A549 (cell line): Measurements from ENCODE around the gene ACTG1. TPM values are rescaled to one million over a fixed set of nuclear protein-coding genes. Genes with fewer than 3 reads are reported as not detected.

Source experiments
- ATAC-seq, 2 experiments: fragments of 200-7000 bp in 1 of 2; fragments of >200 bp in 1 of 2; cut with Nextera tagmentation in 1 of 2; cut with Tn5 transposase in 1 of 2; 3 replicates each; pipeline versions ENCODE4 v1.8.0 to v1.9.1; 2018 to 2020; ENCODE audit warnings: mild to moderate bottlenecking in 1 of 2, moderate library complexity in 1 of 2
- CTCF ChIA-PET: fragments of 300-600 bp; sonication (Branson Sonifier 250); formaldehyde crosslinking; extraction: SDS; loops from one replicate; lab custom pipeline; 2021; ENCODE audit warnings: antibody characterized with exemption, inconsistent platforms; lab: Yijun Ruan, JAX
- POLR2A ChIA-PET: fragments of 350-600 bp; formaldehyde crosslinking; extraction: SDS; loops from one replicate; lab custom pipeline; 2021; ENCODE audit warnings: antibody characterized with exemption, inconsistent platforms; lab: Yijun Ruan, JAX
- DNase-seq, 2 experiments: peaks; one replicate each; pipeline versions ENCODE4 v3.0.0 to v3.0.0-alpha.2; 2011 to 2016; ENCODE audit warnings: low read depth in 1 of 2, low spot score in 1 of 2
- FAIRE-seq: peaks from 2 replicates; lab custom pipeline; 2011; peaks lifted over from hg19 to GRCh38; lab: Jason Lieb, UNC
- H3K27ac ChIP-seq, 2 experiments: fragments of >200 bp; sonication (Bioruptor Twin); formaldehyde crosslinking; 3 replicates each; pipeline ENCODE4 v1.5.1; 2016 to 2017
- H3K4me1 ChIP-seq: fragments of >200 bp; sonication (Bioruptor Twin); formaldehyde crosslinking; 3 replicates; pipeline ENCODE4 v1.6.1; 2016
- H3K4me2 ChIP-seq: fragments of >200 bp; sonication (Bioruptor Twin); formaldehyde crosslinking; 3 replicates; pipeline ENCODE4 v1.6.1; 2016
- H3K4me3 ChIP-seq: fragments of >200 bp; sonication (Bioruptor Twin); formaldehyde crosslinking; 3 replicates; pipeline ENCODE4 v1.5.1; 2016
- H3K9me3 ChIP-seq: fragments of >200 bp; sonication (Bioruptor Twin); formaldehyde crosslinking; 3 replicates; pipeline ENCODE4 v1.6.1; 2016
- BHLHE40 ChIP-seq: IDR thresholded peaks from 2 replicates; pipeline ENCODE4 v1.6.1; 2012; ENCODE audit warnings: low read depth, low read length, inconsistent platforms
- CBX8 ChIP-seq: fragments of 200-600 bp; sonication (generic); IDR thresholded peaks from 2 replicates; pipeline ENCODE4 v1.6.1; 2016
- CHD2 ChIP-seq: fragments of 150-350 bp; IDR thresholded peaks from 2 replicates; pipeline ENCODE4 v1.6.1; 2014; ENCODE audit warnings: low read length; ENCODE audit not compliant: partially characterized antibody
- CTCF ChIP-seq: fragments of >200 bp; sonication (Bioruptor Twin); formaldehyde crosslinking; IDR thresholded peaks from 3 replicates; pipeline ENCODE4 v1.5.1; 2016
- FOSB ChIP-seq: fragments of 250-450 bp; sonication (Bioruptor Pico); IDR thresholded peaks from 2 replicates; pipeline ENCODE4 v1.5.0; 2020; ENCODE audit warnings: mild to moderate bottlenecking, moderate library complexity
- HMGXB4 ChIP-seq: fragments of 250-450 bp; sonication (Bioruptor Pico); IDR thresholded peaks from 2 replicates; pipeline ENCODE4 v1.5.0; 2021; ENCODE audit warnings: mild to moderate bottlenecking, moderate library complexity, borderline replicate concordance
- HOXB5 ChIP-seq: fragments of 250-450 bp; sonication (Bioruptor Pico); IDR thresholded peaks from 2 replicates; pipeline ENCODE4 v1.5.0; 2020; ENCODE audit warnings: mild to moderate bottlenecking, moderate library complexity
- NPAS2 ChIP-seq: fragments of 250-450 bp; sonication (Bioruptor Pico); IDR thresholded peaks from 2 replicates; pipeline ENCODE4 v1.8.0; 2022; ENCODE audit warnings: mild to moderate bottlenecking, moderate library complexity, borderline replicate concordance
- PBX3 ChIP-seq: IDR thresholded peaks from 2 replicates; pipeline ENCODE4 v1.6.1; 2012
- PHF8 ChIP-seq: fragments of 200-600 bp; sonication (generic); IDR thresholded peaks from 2 replicates; pipeline ENCODE4 v1.6.1; 2016; ENCODE audit warnings: low read depth, mild to moderate bottlenecking, antibody characterized with exemption, moderate library complexity, borderline replicate concordance
- POLR2A ChIP-seq: IDR thresholded peaks from 2 replicates; pipeline ENCODE4 v1.6.1; 2012; ENCODE audit warnings: mild to moderate bottlenecking, low read length
- RARB ChIP-seq: fragments of 250-450 bp; sonication (Bioruptor Pico); IDR thresholded peaks from 2 replicates; pipeline ENCODE4 v1.8.0; 2021; ENCODE audit warnings: mild to moderate bottlenecking, moderate library complexity
- RFX5 ChIP-seq: fragments of 450-650 bp; IDR thresholded peaks from 2 replicates; pipeline ENCODE4 v1.7.1; 2014; ENCODE audit warnings: antibody characterized with exemption, mild to moderate bottlenecking, moderate library complexity
- TFCP2L1 ChIP-seq: fragments of 250-450 bp; sonication (Bioruptor Pico); IDR thresholded peaks from 2 replicates; pipeline ENCODE4 v1.5.0; 2021; ENCODE audit warnings: mild to moderate bottlenecking
- TP53 ChIP-seq: fragments of 250-450 bp; sonication (Bioruptor Pico); IDR thresholded peaks from 2 replicates; pipeline ENCODE4 v1.5.0; 2021; ENCODE audit warnings: mild to moderate bottlenecking, moderate library complexity
- ZNF302 ChIP-seq: fragments of 250-450 bp; sonication (Bioruptor Pico); IDR thresholded peaks from 2 replicates; pipeline ENCODE4 v1.9.0; 2021; ENCODE audit warnings: inconsistent platforms, mild to moderate bottlenecking, moderate library complexity
- WGBS: methylation state at CpG from one replicate; pipeline ENCODE4 v1.1.6; 2017; ENCODE audit errors: missing lambda C conversion rate; 5-methylcytosine and 5-hydroxymethylcytosine counted together
- polyA plus RNA-seq, 4 experiments: library from polyadenylated mRNA; depleted of rRNA in 3 of 4; stranded (reverse); fragments of >200 nt; fragmentation: RNase III in 1 of 4; extraction: RNeasy Plus Mini Kit Qiagen cat#74134 plus additional on column Dnase treatment in 1 of 4; gene quantifications; 2 replicates in 3 of 4; 3 replicates in 1 of 4; pipeline ENCODE4 v1.2.3, GENCODE V29; 2011 to 2017

Gene ACTG1
- polyA plus RNA-seq, 2 of the 4 experiments (the other 2 are of a cell fraction): 2,042 to 7,263 TPM

- WGBS: 72% methylated on average over 25 of the region's 42 CpGs
These were observed 15.2 kb upstream of the ACTG1 start, which contains the start of gene FSCN2 for GRCh38 chr17:81527591-81528383. TSS of gene FSCN2 (plus strand) at chr17:81528377. CDS start at chr17:81528532, 155 bp downstream.

GRCh38 chr17:81526662-81527571 is 14.3 kb upstream of the ACTG1 start:
- FAIRE-seq: no peak
- ChIA-PET POLR2A (no interaction called here), CTCF (interaction anchor here (0.6 to 4.4 kb wide), 4 partner anchors 8 to 128 kb away, joined by 3 to 20 read pairs (median 4); no protein-coding TSS in a partner anchor)
- TF ChIP-seq CBX8: no peak
- TF ChIP-seq HOXB5 (CRISPR knock-in tag): no peak
- TF ChIP-seq RFX5: no peak
- no peak for TF ChIP-seq HMGXB4 (CRISPR knock-in tag)
- no peak for TF ChIP-seq NPAS2
- 0 out of 2 replicates have a peak, but pooled peaks have one; percentile 38 for TF ChIP-seq PBX3
- no peak for DNase-seq
- WGBS: 93% methylated on average over 19 of the region's 21 CpGs
- 0 out of 3 replicates have a peak, but pooled peaks cover 3% of the 10 kb centered on the region for H3K9me3 ChIP-seq
- H3K4me1 ChIP-seq: no peaks in the 10 kb centered on the region
- no peak overlapping the region for H3K4me2 ChIP-seq
- ATAC-seq: peak; percentile 3 to 10; a peak in 3 of 6 replicates
- H3K4me3 ChIP-seq: no peak overlapping the region
- H3K27ac ChIP-seq: no peak overlapping the region

More at GRCh38 chr17:81527591-81528383, 15.2 kb upstream of the ACTG1 start, which contains the start of gene FSCN2:
- no peak for DNase-seq
- no peak within 1 kb of the TSS for H3K4me2 ChIP-seq
- TF ChIP-seq CHD2: no peak
- no peak for TF ChIP-seq TFCP2L1 (CRISPR knock-in tag)
- no peak for TF ChIP-seq BHLHE40
- TF ChIP-seq CTCF: no peak
- TF ChIP-seq RARB: no peak
- TF ChIP-seq POLR2A: no peak
- no peak for TF ChIP-seq FOSB (CRISPR knock-in tag)
- no peak for TF ChIP-seq PHF8
- no peak for TF ChIP-seq ZNF302
- ChIA-PET CTCF (interaction anchor here (1.1 to 4.4 kb wide), 3 partner anchors 9 to 74 kb away, joined by 3 to 31 read pairs (median 20); no protein-coding TSS in a partner anchor), POLR2A (interaction anchor here (3.0 kb wide), 1 partner anchor 9 kb away, joined by 10 read pairs; no protein-coding TSS in a partner anchor)
- H3K27ac ChIP-seq: no peak within 1 kb of the TSS
- H3K4me3 ChIP-seq: no peak within 1 kb of the TSS
- no peaks in the 10 kb centered on the region for H3K4me1 ChIP-seq
- ATAC-seq: peak; percentile 21 to 43; a peak in 5 of 6 replicates
- no peak for FAIRE-seq
- H3K9me3 ChIP-seq: 0 out of 3 replicates have a peak, but pooled peaks cover 3% of the 10 kb centered on the region

GRCh38 chr17:81524865-81525159 is 12.2 kb upstream of the ACTG1 start:
- Histone ChIP-seq H3K9me3 (no peaks in the 10 kb centered on the region), H3K27ac (no peak overlapping the region), H3K4me1 (peaks cover 6% of the 10 kb centered on the region; the same call in 2 of the 3 replicates), H3K4me2 (no peak overlapping the region), H3K4me3 (no peak overlapping the region)
- CTCF ChIA-PET: interaction anchor here (2.7 kb wide), 1 partner anchor 76 kb away, joined by 11 read pairs; no protein-coding TSS in a partner anchor
- WGBS: 82% methylated on average over 8 of the region's 8 CpGs
- POLR2A ChIA-PET: no interaction called here
- TF ChIP-seq TP53 (CRISPR knock-in tag): no peak
- no peak for ATAC-seq
- no peak for DNase-seq
- FAIRE-seq: no peak
